OCI-LY3 (cell line): ENCODE data around the gene KRTAP5-3.
"Not testable (repeated sequence)": the region's sequence is repeated elsewhere in the genome, so short reads cannot be mapped to it uniquely, and the experiment has no call there.

ENCODE experiments used
- H2AFZ ChIP-seq: fragments of 200-600, 300-600 bp; shearing (Covaris generic); 2 replicates; pipeline ENCODE4 v1.6.0; 2014; ENCODE audit warnings: antibody characterized with exemption, low read depth, low read length
- H3K27ac ChIP-seq: fragments of 200-600, 300-600 bp; sonication (generic); 2 replicates; pipeline ENCODE4 v1.5.1; 2014; ENCODE audit warnings: mild to moderate bottlenecking, low read length, moderate library complexity, mixed read lengths
- H3K27me3 ChIP-seq: fragments of 200-600, 300-600 bp; sonication (generic); 2 replicates; pipeline ENCODE4 v1.6.1; 2014; ENCODE audit warnings: low read depth, low read length, mixed read lengths
- H3K36me3 ChIP-seq: fragments of 200-600, 300-600 bp; sonication (generic); replicated peaks from 2 replicates; pipeline ENCODE3; 2014; ENCODE audit warnings: low read depth, low read length, mixed read lengths
- H3K4me1 ChIP-seq: fragments of 300-600, 200-600 bp; sonication (generic); 2 replicates; pipeline ENCODE4 v1.6.1; 2014; ENCODE audit warnings: low read length, mixed read lengths
- H3K4me2 ChIP-seq: fragments of 200-600, 300-600 bp; sonication (generic); 2 replicates; pipeline ENCODE4 v1.6.1; 2014; ENCODE audit warnings: low read length, mixed read lengths
- H3K4me3 ChIP-seq: fragments of 300-600, 200-600 bp; sonication (generic); 2 replicates; pipeline ENCODE4 v1.5.1; 2014; ENCODE audit warnings: antibody characterized with exemption, mild to moderate bottlenecking, low read length, moderate library complexity
- H3K79me2 ChIP-seq: fragments of 300-600, 200-600 bp; shearing (Covaris generic); 2 replicates; pipeline ENCODE4 v1.6.1; 2014; ENCODE audit warnings: mild to moderate bottlenecking, low read length, mixed read lengths
- H3K9ac ChIP-seq: fragments of 300-600, 200-600 bp; shearing (Covaris generic); 2 replicates; pipeline ENCODE4 v1.6.0; 2014; ENCODE audit warnings: mild to moderate bottlenecking, low read length, moderate library complexity
- H3K9me3 ChIP-seq: fragments of 200-600, 300-600 bp; shearing (Covaris generic); 2 replicates; pipeline ENCODE4 v1.6.1; 2014; ENCODE audit warnings: low read length, mixed read lengths; ENCODE audit not compliant: insufficient read depth
- H4K20me1 ChIP-seq: fragments of 200-600, 300-600 bp; sonication (generic); 2 replicates; pipeline ENCODE4 v1.6.1; 2016; ENCODE audit warnings: low read length, mixed read lengths; ENCODE audit not compliant: insufficient read depth
- EZH2phosphoT487 ChIP-seq: fragments of 200-600 bp; shearing (Covaris generic); IDR thresholded peaks from 2 replicates; pipeline ENCODE4 v1.6.1; 2018; ENCODE audit warnings: antibody characterized with exemption, mixed run types, low read depth
- TF ChIP-seq, protein P1 (sequence below): fragments of 200-600, 300-600 bp; sonication (generic); IDR thresholded peaks from 2 replicates; pipeline ENCODE4 v1.5.1; 2014; ENCODE audit warnings: antibody characterized with exemption, low read length, low read depth

The KRTAP5-3 gene

DNA sequence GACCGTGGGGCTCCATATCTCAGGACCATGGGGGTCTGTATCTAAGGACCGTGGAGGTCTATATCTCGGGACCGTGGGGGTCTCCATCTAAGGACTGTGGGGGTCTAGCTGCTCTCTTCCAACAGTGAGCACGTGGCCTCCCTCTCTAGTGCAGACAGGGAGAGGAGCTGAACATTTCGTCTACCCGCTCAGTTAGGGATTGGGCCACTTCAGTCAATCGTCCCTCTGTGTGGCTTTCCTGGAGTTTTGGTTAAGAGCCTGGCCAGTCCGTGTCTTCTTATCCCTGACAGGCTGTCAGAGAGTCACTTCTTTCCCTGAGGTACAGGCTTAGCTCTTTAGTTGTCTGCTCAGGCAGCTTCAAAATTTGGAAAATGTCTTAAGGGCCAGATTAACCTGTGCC, 26.3 kb downstream of the KRTAP5-3 start:
- Histone ChIP-seq H4K20me1 (no peaks in the 10 kb centered on the region), H3K27me3 (peaks cover 11% of the 10 kb centered on the region; the same call in 1 of the 2 replicates), H3K9me3 (no peaks in the 10 kb centered on the region; the same call in 1 of the 2 replicates), H3K9ac (no peak overlapping the region), H3K4me1 (no peaks in the 10 kb centered on the region), H3K79me2 (no peaks in the 10 kb centered on the region), H3K4me3 (no peak overlapping the region), H3K27ac (no peak overlapping the region), H2AFZ (no peak overlapping the region), H3K36me3 (no peaks in the 10 kb centered on the region), H3K4me2 (no peak overlapping the region)
- no peak for TF ChIP-seq EZH2phosphoT487
- TF ChIP-seq, protein P1, sequence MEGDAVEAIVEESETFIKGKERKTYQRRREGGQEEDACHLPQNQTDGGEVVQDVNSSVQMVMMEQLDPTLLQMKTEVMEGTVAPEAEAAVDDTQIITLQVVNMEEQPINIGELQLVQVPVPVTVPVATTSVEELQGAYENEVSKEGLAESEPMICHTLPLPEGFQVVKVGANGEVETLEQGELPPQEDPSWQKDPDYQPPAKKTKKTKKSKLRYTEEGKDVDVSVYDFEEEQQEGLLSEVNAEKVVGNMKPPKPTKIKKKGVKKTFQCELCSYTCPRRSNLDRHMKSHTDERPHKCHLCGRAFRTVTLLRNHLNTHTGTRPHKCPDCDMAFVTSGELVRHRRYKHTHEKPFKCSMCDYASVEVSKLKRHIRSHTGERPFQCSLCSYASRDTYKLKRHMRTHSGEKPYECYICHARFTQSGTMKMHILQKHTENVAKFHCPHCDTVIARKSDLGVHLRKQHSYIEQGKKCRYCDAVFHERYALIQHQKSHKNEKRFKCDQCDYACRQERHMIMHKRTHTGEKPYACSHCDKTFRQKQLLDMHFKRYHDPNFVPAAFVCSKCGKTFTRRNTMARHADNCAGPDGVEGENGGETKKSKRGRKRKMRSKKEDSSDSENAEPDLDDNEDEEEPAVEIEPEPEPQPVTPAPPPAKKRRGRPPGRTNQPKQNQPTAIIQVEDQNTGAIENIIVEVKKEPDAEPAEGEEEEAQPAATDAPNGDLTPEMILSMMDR, result no peak

GRCh38 chr11:1576825-1577224, 31.4 kb downstream of the KRTAP5-3 start:
- H3K4me1 ChIP-seq, result peaks cover 7% of the 10 kb centered on the region
- H3K9me3 ChIP-seq, result no peaks in the 10 kb centered on the region; the same call in 1 of the 2 replicates
- no peak overlapping the region for H2AFZ ChIP-seq
- H3K27ac ChIP-seq, result no peak overlapping the region
- H3K36me3 ChIP-seq, result no peaks in the 10 kb centered on the region
- no peaks in the 10 kb centered on the region for H3K79me2 ChIP-seq
- H3K4me2 ChIP-seq, result no peak overlapping the region
- peaks cover 22% of the 10 kb centered on the region for H3K27me3 ChIP-seq
- peaks cover 5% of the 10 kb centered on the region; the same call in 1 of the 2 replicates for H4K20me1 ChIP-seq
- TF ChIP-seq EZH2phosphoT487, result no peak
- TF ChIP-seq, protein P1, result no peak
- H3K9ac ChIP-seq, result no peak overlapping the region
- no peak overlapping the region for H3K4me3 ChIP-seq

- not testable (repeated sequence) for H3K9me3 ChIP-seq, H3K4me3 ChIP-seq, H3K36me3 ChIP-seq, H4K20me1 ChIP-seq, H3K27ac ChIP-seq, H3K9ac ChIP-seq, H2AFZ ChIP-seq, H3K4me2 ChIP-seq, H3K79me2 ChIP-seq
- Histone ChIP-seq H3K27me3 (peaks cover 22% of the 10 kb centered on the region), H3K4me1 (peaks cover 12% of the 10 kb centered on the region)
These were observed 32.5 kb downstream of the KRTAP5-3 start for GRCh38 chr11:1575756-1576155.

DNA sequence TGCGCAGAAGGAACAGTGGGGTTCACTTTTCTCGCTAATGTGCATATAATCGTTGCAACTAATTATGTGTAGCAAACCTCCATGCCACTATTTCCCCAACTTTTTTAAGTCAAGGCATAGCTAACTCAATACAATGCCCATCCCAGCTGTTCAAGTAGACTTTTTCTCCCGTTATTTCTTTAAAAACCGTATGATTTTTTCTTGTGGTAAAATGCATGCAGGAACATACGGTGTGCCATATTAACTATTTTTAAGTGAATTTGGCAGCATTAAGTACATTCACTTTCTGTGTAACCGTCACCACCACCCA, 33.4 kb downstream of the KRTAP5-3 start:
- H3K4me2 ChIP-seq, result no peak overlapping the region

More for the DNA sequence above, 33.4 kb downstream of the KRTAP5-3 start:
- H3K36me3 ChIP-seq, result no peaks in the 10 kb centered on the region
- 0 out of 2 replicates have a peak, but pooled peaks cover 5% of the 10 kb centered on the region for H3K79me2 ChIP-seq
- no peak overlapping the region for H3K27ac ChIP-seq
- TF ChIP-seq EZH2phosphoT487, result no peak
- TF ChIP-seq, protein P1, result no peak
- H4K20me1 ChIP-seq, result peaks cover 10% of the 10 kb centered on the region; the same call in 1 of the 2 replicates
- H3K27me3 ChIP-seq, result peaks cover 22% of the 10 kb centered on the region
- no peak overlapping the region for H2AFZ ChIP-seq
- no peaks in the 10 kb centered on the region; the same call in 1 of the 2 replicates for H3K9me3 ChIP-seq
- H3K4me1 ChIP-seq, result peaks cover 13% of the 10 kb centered on the region
- H3K9ac ChIP-seq, result no peak overlapping the region
- H3K4me3 ChIP-seq, result peak overlapping the region; percentile 93; the same call in 1 of the 2 replicates
